LNCAP (cell line): ENCODE data around the gene MYO7B.

Source experiments
- CTCF ChIP-seq: fragments of 450-650 bp; IDR thresholded peaks from 2 replicates; pipeline ENCODE4 v1.5.1; 2017; ENCODE audit warnings: mild to moderate bottlenecking

MYO7B gene

DNA sequence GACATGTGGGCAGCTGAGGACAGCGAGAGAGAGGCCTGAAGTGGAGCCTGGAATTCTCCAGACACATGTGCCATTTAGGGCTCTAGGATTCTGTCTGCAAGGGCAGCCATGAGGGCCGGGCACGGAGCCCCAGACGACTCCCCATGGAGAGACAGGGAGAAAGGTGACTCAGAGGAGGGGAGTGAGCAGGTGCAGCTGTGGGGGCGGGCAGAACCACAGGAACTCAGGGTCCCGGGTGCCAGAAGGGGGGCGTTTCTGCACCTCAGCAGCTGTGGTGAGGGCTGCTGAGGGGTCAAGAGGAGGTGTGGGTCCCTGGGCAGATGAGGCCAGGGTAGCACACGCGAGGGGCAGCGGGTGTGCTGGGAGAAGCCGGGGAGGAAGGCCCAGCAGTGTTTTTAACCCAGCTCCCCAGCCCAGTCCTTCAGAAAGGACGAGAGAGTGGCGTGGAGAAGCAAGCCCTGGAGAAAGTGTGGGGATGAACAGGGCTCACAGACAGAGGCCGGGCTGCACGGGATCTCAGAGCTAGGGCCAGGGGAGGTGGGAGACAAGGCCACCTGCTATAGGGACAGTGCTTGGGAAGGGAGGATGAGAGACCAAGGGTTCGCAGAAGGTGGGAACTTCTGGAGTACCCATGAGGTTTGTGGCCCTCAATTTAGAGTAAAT is 118.1 kb downstream of the MYO7B start:
- no peak for TF ChIP-seq CTCF

DNA sequence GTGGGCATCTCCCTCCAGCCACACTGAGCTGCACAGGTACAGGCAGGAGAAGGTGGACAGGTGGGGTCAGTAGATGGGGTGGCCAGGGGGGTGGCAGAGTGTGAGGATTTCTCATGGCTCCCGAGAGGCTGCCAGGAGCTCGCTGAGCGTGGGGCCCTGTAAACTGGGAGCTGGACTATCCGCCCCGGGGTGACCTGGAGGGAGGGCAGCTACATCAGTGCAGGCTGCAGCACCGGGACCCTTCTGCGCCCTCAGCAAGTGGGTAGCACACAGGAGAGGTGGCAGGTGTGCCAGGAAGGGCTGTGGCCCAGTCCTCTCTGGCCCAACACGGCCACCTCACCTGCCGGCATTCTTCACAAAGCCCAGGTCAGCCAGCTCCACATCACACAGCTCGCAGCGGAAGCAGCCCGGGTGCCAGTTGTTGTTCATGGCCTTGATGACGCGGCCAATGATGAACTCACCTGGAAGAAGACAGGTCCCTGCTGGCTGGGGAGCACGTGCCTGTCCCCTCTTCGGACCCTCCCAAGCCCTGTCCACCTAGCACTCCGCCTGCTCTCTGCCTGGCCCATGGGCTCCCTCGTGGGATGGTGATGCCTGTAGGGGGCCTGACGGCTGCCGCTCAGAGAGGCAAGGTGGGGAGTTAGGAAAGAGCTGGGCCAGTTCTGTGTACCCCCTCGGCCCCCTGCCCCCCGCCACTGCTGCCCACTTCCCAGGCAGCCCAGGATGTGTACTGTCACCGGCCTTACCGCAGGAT is 118.8 kb downstream of the MYO7B start:
- no peak for TF ChIP-seq CTCF

- no peak for TF ChIP-seq CTCF
Measured at GRCh38 chr2:127654838-127655175, 119.3 kb downstream of the MYO7B start.

GRCh38 chr2:127655209-127656073 is 120.0 kb downstream of the MYO7B start:
- TF ChIP-seq CTCF, result no peak

DNA sequence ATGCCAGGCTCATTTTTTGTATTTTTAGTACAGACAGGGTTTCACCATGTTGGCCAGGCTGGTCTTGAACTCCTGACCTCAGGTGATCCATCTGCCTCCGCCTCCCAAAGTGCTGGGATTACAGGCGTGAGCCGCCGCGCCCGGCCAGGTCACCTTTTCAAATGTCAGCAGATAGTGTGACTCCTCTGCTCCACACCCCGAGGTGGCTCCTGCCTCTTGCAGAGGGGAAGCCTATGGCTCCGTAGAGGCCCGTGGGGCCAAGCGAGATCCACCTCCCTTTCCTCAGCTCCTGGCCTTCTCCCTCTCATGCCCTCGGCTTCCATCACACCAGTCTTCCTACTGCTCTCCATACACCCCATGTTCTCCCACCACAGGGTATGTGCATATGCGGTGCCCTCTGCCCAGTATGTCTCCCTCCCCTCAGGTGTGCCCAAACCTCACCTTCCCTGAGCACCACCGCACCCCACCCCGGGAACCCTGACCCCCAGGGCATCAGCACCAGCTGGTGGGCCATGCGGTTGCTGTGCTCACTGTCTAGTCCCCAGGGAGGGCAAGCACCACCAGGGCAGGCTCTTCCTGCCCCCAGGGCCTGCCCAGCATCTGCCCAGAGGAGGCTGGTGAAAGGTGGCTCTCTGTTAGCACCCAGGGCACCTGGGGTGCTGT is 121.2 kb downstream of the MYO7B start:
- TF ChIP-seq CTCF, result no peak

DNA sequence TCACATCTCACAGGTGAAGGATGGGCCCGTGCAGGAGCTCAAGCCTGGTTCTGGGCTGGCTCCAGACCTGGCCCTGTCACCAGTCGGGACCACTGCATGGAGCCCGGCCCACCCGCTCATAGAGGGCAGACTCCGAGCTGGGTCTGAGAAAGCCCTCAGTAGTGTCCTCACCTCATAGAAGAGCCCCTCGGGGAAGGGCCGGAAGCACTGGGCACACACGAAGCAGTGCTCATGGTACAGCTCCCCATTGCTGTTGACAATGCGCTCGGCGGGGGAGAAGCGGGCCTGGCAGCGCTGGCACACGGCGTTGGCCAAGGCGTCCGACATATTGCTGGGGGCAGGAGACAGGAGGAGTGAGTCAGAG is 121.7 kb downstream of the MYO7B start:
- TF ChIP-seq CTCF, result no peak

GRCh38 chr2:127658146-127658545 is 122.7 kb downstream of the MYO7B start:
- TF ChIP-seq CTCF, result no peak
